HCT116 (cell line): ENCODE results near the gene USP53.

Experiments used
- CTCF ChIP-seq, 3 experiments: fragments of 200-600 bp in 1 of 3; sonication (generic) in 1 of 3; IDR thresholded peaks in 2 of 3; conservative IDR thresholded peaks in 1 of 3; 2 replicates each; pipeline ENCODE4 v1.5.1; 2012 to 2017; ENCODE audit warnings: low read depth in 2 of 3, low read length in 2 of 3, antibody characterized with exemption in 1 of 3, borderline replicate concordance in 1 of 3, control low read depth in 1 of 3, mild to moderate bottlenecking in 1 of 3, mixed read lengths in 1 of 3, mixed run types in 1 of 3, moderate library complexity in 1 of 3; ENCODE audit not compliant: insufficient read depth in 1 of 3
- RAD21 ChIP-seq: IDR thresholded peaks from 2 replicates; pipeline ENCODE4 v1.6.1; 2012; ENCODE audit warnings: low read depth, mild to moderate bottlenecking
- REST ChIP-seq: IDR thresholded peaks from 2 replicates; pipeline ENCODE4 v1.6.1; 2012; ENCODE audit warnings: low read depth
- SIN3A ChIP-seq: IDR thresholded peaks from 2 replicates; pipeline ENCODE4 v1.6.1; 2012; ENCODE audit warnings: low read depth
- ZFX ChIP-seq: fragments of 450-650 bp; IDR thresholded peaks from 2 replicates; pipeline ENCODE4 v1.6.1; 2017

- TF ChIP-seq ZFX (no peak), CTCF (IDR thresholded peaks at IDR 0.05 in 2 of 3, conservative IDR thresholded peaks at IDR 0.05 in 1 of 3; ENCODE audit: borderline replicate concordance in 1 of 3, insufficient read depth in 1 of 3, low read depth in 2 of 3, low read length in 2 of 3) (no peak), RAD21 (no peak), REST (no peak), SIN3A (no peak)
These were observed 5.5 kb upstream of the USP53 start for GRCh38 chr4:119207051-119207450.
